CD14-positive monocyte (primary cell): ENCODE data around the gene METTL15. TPM values are rescaled to one million over a fixed set of nuclear protein-coding genes. Genes with fewer than 3 reads are reported as not detected.

Experiments used
- DNase-seq, 3 donors: peaks; one replicate each; pipeline ENCODE4 v3.0.0-alpha.2; 2011 to 2022
- H2AFZ ChIP-seq: 2 replicates; pipeline ENCODE4 v1.6.0; 2012; ENCODE audit warnings: mild to moderate bottlenecking, low read depth, low read length, inconsistent platforms; ENCODE audit not compliant: insufficient read depth, poor library complexity, severe bottlenecking
- H3K27ac ChIP-seq, 2 donors: 1 replicate in 1 of 2; 2 replicates in 1 of 2; pipeline ENCODE4 v1.5.1; 2012 to 2013; ENCODE audit warnings: low read length in 2 of 2, control low read depth in 1 of 2, inconsistent platforms in 1 of 2, low read depth in 1 of 2, mild to moderate bottlenecking in 1 of 2
- H3K27me3 ChIP-seq, 2 donors: one replicate each; pipeline versions ENCODE4 v1.6.0 to v1.6.1; 2011 to 2013; ENCODE audit warnings: low read length in 2 of 2; ENCODE audit not compliant: control insufficient read depth in 2 of 2, insufficient read depth in 2 of 2
- H3K36me3 ChIP-seq, 2 donors: replicated peaks in 1 of 2; 1 replicate in 1 of 2; 2 replicates in 1 of 2; pipeline versions ENCODE4 v1.5.1 to v1.6.1; 2012 to 2013; ENCODE audit warnings: low read length in 2 of 2, control low read depth in 1 of 2, inconsistent platforms in 1 of 2, mild to moderate bottlenecking in 1 of 2; ENCODE audit not compliant: insufficient read depth in 2 of 2, control insufficient read depth in 1 of 2
- H3K4me1 ChIP-seq, 2 donors: 1 replicate in 1 of 2; 2 replicates in 1 of 2; pipeline versions ENCODE4 v1.5.1 to v1.6.1; 2012 to 2013; ENCODE audit warnings: low read length in 2 of 2, control low read depth in 1 of 2, inconsistent platforms in 1 of 2, mild to moderate bottlenecking in 1 of 2, moderate library complexity in 1 of 2; ENCODE audit not compliant: insufficient read depth in 2 of 2, control insufficient read depth in 1 of 2
- H3K4me2 ChIP-seq: replicated peaks from 2 replicates; pipeline ENCODE3; 2012; ENCODE audit warnings: low read length, moderate library complexity, mild to moderate bottlenecking; ENCODE audit not compliant: poor library complexity, severe bottlenecking; ENCODE audit errors: extremely low read depth
- H3K4me3 ChIP-seq, 3 experiments: fragments of 200-600 bp in 1 of 3; sonication (generic) in 1 of 3; replicated peaks in 1 of 3; 1 replicate in 2 of 3; 2 replicates in 1 of 3; pipeline ENCODE4 v1.5.1; 2011 to 2013; ENCODE audit warnings: low read length in 3 of 3, mild to moderate bottlenecking in 3 of 3, control low read depth in 2 of 3, low read depth in 2 of 3, inconsistent platforms in 1 of 3, moderate library complexity in 1 of 3
- H3K79me2 ChIP-seq: 2 replicates; pipeline ENCODE4 v1.6.0; 2012; ENCODE audit warnings: mild to moderate bottlenecking, control low read depth, inconsistent platforms, low read length, moderate library complexity; ENCODE audit not compliant: insufficient read depth
- H3K9ac ChIP-seq: 2 replicates; pipeline ENCODE4 v1.6.0; 2017; ENCODE audit warnings: low read length, mild to moderate bottlenecking; ENCODE audit not compliant: insufficient read depth, poor library complexity, severe bottlenecking
- H3K9me3 ChIP-seq, 2 donors: replicated peaks in 1 of 2; 1 replicate in 1 of 2; 2 replicates in 1 of 2; pipeline versions ENCODE4 v1.5.1 to v1.6.1; 2012 to 2013; ENCODE audit warnings: low read length in 2 of 2, control low read depth in 1 of 2; ENCODE audit not compliant: control insufficient read depth in 1 of 2, insufficient read depth in 1 of 2
- H4K20me1 ChIP-seq: 2 replicates; pipeline ENCODE4 v1.6.0; 2012; ENCODE audit warnings: mild to moderate bottlenecking, low read length, control low read depth, moderate library complexity; ENCODE audit not compliant: insufficient read depth
- H3K27ac Mint-ChIP-seq, 7 donors: one replicate each; pipeline ENCODE4 v1.8.0; 2020; ENCODE audit warnings: mild to moderate bottlenecking in 7 of 7, mixed read lengths in 7 of 7, moderate library complexity in 6 of 7, inconsistent platforms in 2 of 7
- H3K27me3 Mint-ChIP-seq, 3 donors: one replicate each; pipeline ENCODE4 v1.8.0; 2021 to 2022; ENCODE audit warnings: low read depth in 3 of 3, mild to moderate bottlenecking in 3 of 3, mixed read lengths in 3 of 3, moderate library complexity in 3 of 3, inconsistent platforms in 1 of 3
- H3K36me3 Mint-ChIP-seq, 2 donors: one replicate each; pipeline ENCODE4 v1.8.0; 2020; ENCODE audit warnings: mixed read lengths in 2 of 2, inconsistent platforms in 1 of 2, mild to moderate bottlenecking in 1 of 2
- H3K4me1 Mint-ChIP-seq: one replicate; pipeline ENCODE4 v1.8.0; 2020; ENCODE audit warnings: mild to moderate bottlenecking, mixed read lengths
- H3K4me3 Mint-ChIP-seq, 2 donors: one replicate each; pipeline ENCODE4 v1.8.0; 2020; ENCODE audit warnings: mild to moderate bottlenecking in 2 of 2, mixed read lengths in 2 of 2, moderate library complexity in 1 of 2
- H3K9me3 Mint-ChIP-seq, 7 donors: one replicate each; pipeline ENCODE4 v1.8.0; 2020 to 2022; ENCODE audit warnings: mixed read lengths in 7 of 7, mild to moderate bottlenecking in 6 of 7, moderate library complexity in 6 of 7, inconsistent platforms in 2 of 7
- CTCF ChIP-seq: fragments of 200-600 bp; IDR thresholded peaks from one replicate; pipeline ENCODE4 v1.8.0; 2022; ENCODE audit warnings: antibody characterized with exemption, mild to moderate bottlenecking
- WGBS: methylation state at CpG from one replicate; pipeline ENCODE4 v1.1.5; 2013; ENCODE audit warnings: missing lambda C conversion rate; ENCODE audit not compliant: insufficient coverage; 5-methylcytosine and 5-hydroxymethylcytosine counted together
- intact Hi-C, 2 donors: fragments of 100-400 bp; cut with micrococcal nuclease; formaldehyde crosslinking; loops; one replicate each; pipeline versions ENCODE4 v1.15.0 to v1.15.1; 2023
- polyA plus RNA-seq, 3 donors: library from polyadenylated mRNA; depleted of rRNA in 1 of 3; unstranded in 2 of 3; stranded (reverse) in 1 of 3; fragments of 300-500 nt in 2 of 3; fragments of >200 nt in 1 of 3; fragmentation: Illumina TruSeq in 2 of 3; gene quantifications; 1 replicate in 2 of 3; 2 replicates in 1 of 3; pipeline ENCODE4 v1.2.3, GENCODE V29; 2012 to 2021

METTL15 gene
- polyA plus RNA-seq, 3 donors, result 2.3 to 2.9 (median 2.6) TPM

- Histone ChIP-seq H3K27ac (no peak overlapping the region), H3K4me3 (no peak overlapping the region), H3K9ac (no peak overlapping the region), H2AFZ (no peak overlapping the region), H3K27me3 (no peaks in the 10 kb centered on the region), H3K9me3 (peaks cover 19 to 22% of the 10 kb centered on the region in 2 donors), H3K79me2 (no peaks in the 10 kb centered on the region), H3K4me2 (no peak overlapping the region), H3K36me3 (no peaks in the 10 kb centered on the region), H3K4me1 (no peaks in the 10 kb centered on the region), H4K20me1 (no peaks in the 10 kb centered on the region)
- H3K9me3 Mint-ChIP-seq, result peaks cover 8 to 21% (median 19%) of the 10 kb centered on the region in 7 donors
- TF ChIP-seq CTCF, result no peak
- no peaks in the 10 kb centered on the region for H3K27me3 Mint-ChIP-seq
- no peaks in the 10 kb centered on the region for H3K36me3 Mint-ChIP-seq
- no CpG with 5 or more reads among the region's 1 CpG for WGBS
- H3K27ac Mint-ChIP-seq, result no peak overlapping the region
- H3K4me3 Mint-ChIP-seq, result no peak overlapping the region
- intact Hi-C loops, result no loop called here
- DNase-seq, result no peak
- H3K4me1 Mint-ChIP-seq, result no peaks in the 10 kb centered on the region
Measured at GRCh38 chr11:28142724-28143123, 34.5 kb downstream of the METTL15 start.

- intact Hi-C loops, result no loop called here
Measured at GRCh38 chr11:28144808-28145207, 36.6 kb downstream of the METTL15 start.

More at GRCh38 chr11:28144808-28145207, 36.6 kb downstream of the METTL15 start:
- Mint-ChIP-seq H3K4me1 (no peaks in the 10 kb centered on the region), H3K27ac (no peak overlapping the region), H3K27me3 (no peaks in the 10 kb centered on the region), H3K36me3 (no peaks in the 10 kb centered on the region), H3K4me3 (no peak overlapping the region), H3K9me3 (peaks cover 2 to 11% (median 6%) of the 10 kb centered on the region in 7 donors)
- H4K20me1 ChIP-seq, result no peaks in the 10 kb centered on the region
- no peaks in the 10 kb centered on the region for H3K79me2 ChIP-seq
- no peak overlapping the region for H3K9ac ChIP-seq
- H3K27ac ChIP-seq, result no peak overlapping the region
- no peak overlapping the region for H3K4me3 ChIP-seq
- H3K4me2 ChIP-seq, result no peak overlapping the region
- H3K4me1 ChIP-seq, result no peaks in the 10 kb centered on the region
- TF ChIP-seq CTCF, result no peak
- no peak overlapping the region for H2AFZ ChIP-seq
- no peak for DNase-seq
- no peaks in the 10 kb centered on the region for H3K36me3 ChIP-seq
- H3K27me3 ChIP-seq, result no peaks in the 10 kb centered on the region
- peaks cover 8% of the 10 kb centered on the region in 2 donors for H3K9me3 ChIP-seq
- no CpG with 5 or more reads among the region's 2 CpGs for WGBS
